ENCODE results near the gene KRTAP19-2. TPM values are rescaled to one million over a fixed set of nuclear protein-coding genes. Genes with fewer than 3 reads are reported as not detected.

Gene KRTAP19-2, protein sequence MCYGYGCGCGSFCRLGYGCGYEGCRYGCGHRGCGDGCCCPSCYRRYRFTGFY
- not detected in 2 replicates for total RNA-seq

DNA sequence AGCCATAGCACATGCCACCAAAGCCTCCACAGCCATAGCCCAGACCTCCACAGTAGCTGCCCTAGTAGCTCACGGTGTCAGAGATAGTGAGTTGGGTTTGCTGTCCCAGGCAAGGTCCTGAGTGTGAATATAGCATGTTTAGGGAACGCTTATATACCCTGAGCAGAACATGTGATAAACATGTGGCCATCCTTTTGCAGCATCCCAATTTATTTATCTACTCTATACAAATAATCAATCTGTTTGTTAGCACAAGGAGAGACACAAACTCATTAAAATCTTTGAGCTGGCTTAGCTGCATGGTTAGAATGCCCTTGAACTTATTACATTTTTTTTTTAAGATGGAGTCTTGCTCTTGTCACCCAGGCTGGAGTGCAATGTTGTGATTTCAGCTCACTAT is at the start of gene KRTAP19-2:
Gene KRTAP19-2, minus strand, starts transcription at position 101 of the 400 bp plus-strand sequence. Its CDS starts 88 bp downstream, at position 13.

DNA sequence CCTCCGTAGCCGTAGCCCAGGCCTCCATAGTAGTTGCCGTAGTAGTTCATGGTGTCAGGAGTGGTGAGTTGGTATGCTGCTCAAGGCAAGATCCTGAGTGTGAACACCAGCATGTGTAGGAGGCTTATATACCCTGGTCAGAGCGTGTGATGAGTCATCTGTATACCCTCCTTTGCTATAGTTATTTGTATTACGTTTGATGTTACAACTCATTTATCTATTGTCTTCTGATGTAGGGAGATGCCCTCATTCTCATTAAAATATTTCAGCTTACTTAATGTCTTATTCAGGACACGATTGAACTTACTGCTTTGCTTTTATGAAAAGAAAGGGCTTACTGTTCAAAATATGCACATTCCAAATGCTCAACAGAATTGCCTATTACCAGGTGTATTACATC is 14.8 kb upstream of the KRTAP19-2 start, which contains the start of gene KRTAP19-5:
Gene KRTAP19-5, minus strand, starts transcription at position 101 of the 400 bp plus-strand sequence. Its CDS starts 51 bp downstream, at position 50.

DNA sequence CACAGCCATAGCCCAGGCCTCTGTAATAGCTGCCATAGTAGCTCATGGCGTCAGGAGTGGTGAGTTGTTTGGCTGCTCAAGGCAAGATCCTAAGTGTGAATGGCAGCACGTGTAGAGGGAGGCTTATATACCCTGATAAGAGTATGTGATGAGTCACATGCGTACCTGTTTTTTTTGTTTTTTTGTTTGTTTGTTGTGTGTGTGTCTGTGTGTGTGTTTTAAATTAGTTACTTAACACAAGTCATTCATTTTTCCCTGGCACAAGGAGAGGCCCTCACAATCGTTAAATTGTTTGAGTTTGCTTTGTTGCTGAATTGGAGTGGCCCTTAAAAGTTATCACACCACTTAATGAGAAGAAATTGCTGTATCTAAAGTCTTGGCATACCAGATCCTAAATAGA is 9.8 kb upstream of the KRTAP19-2 start, which contains the start of gene KRTAP19-4:
Gene KRTAP19-4, minus strand, starts transcription at position 101 of the 400 bp plus-strand sequence. Its CDS starts 55 bp downstream, at position 46.

DNA sequence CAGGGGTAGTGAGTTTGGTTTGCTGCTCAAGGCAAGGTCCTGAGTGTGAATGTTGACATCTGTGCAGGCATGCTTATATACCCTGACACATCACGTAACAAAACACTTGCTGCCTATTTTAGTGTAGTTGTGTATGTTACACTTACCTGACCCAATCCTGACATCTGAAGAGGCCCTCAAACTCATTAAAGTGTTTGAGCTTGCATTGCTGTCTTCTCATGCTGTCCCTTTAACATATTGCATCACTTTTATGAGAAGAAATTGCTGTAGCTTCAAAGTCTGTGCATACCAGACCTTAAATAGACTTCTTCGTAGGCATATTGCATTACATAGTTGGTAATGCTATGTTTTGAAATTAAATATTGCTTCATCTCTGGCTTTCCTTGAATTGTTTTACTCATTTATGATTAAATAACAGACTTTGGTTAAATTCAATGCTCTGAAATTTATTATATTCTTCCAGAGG is 4.8 kb upstream of the KRTAP19-2 start, which contains the start of gene KRTAP19-3:
Gene KRTAP19-3, minus strand, starts transcription at position 51 of the 466 bp plus-strand sequence. CDS start 56 bp downstream, outside the sequence.

DNA sequence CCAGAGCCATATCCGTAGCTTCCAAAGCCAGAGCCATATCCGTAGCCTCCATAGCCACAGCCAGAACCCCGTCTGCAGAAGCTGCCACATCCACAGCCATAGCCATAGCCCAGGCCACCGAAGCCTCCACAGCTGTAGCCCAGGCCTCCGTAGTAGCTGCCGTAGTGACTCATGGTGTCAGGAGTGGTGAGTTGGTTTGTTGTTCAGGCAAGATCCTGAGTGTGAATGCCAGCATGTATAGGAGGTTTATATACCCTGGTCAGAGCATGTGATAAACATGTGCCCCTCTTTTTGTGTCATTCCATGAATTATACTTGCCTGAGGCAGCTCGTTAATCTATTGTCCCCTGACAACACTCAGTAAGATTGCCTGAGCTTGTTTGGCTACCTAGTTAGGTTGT is 7.1 kb downstream of the KRTAP19-2 start, which contains the start of gene KRTAP19-1:
Gene KRTAP19-1, minus strand, starts transcription at position 223 of the 400 bp plus-strand sequence. Its CDS starts 50 bp downstream, at position 173.

DNA sequence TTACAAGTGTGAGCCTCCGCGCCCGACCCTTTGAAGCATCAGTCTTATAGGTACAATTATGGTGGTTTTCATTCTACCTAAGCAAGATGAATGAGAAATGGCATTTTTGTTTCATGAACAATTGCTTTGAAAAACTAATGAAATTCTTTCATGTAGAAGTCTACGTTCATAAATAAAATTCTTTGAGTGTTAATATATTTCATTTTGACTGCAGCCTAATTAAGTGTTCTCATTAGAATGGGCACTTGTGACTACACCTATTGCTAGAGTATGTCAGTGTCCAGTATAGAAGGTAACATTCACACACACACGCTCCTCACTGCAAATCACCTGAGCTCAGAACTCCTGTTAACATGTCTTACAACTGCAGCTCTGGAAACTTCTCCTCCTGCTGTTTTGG is 47.3 kb downstream of the KRTAP19-2 start, which contains the start of gene KRTAP15-1:
Gene KRTAP15-1, plus strand, starts transcription at position 301 of the 400 bp plus-strand sequence. Its CDS starts 53 bp downstream, at position 354.

Other genes starting within 250 kb of the KRTAP19-2 start
- not detected in 2 replicates for gene KRTAP24-1, start 204.5 kb downstream of the KRTAP19-2 start, total RNA-seq
- gene KRTAP25-1, start 197.9 kb downstream of the KRTAP19-2 start, total RNA-seq, result not detected in 2 replicates
- gene KRTAP26-1, start 167.1 kb downstream of the KRTAP19-2 start, total RNA-seq, result not detected in 2 replicates
- gene KRTAP27-1, start 149.7 kb downstream of the KRTAP19-2 start, total RNA-seq, result not detected in 2 replicates
- not detected in 2 replicates for gene KRTAP23-1, start 138.8 kb downstream of the KRTAP19-2 start, total RNA-seq
- gene KRTAP13-2, start 115.2 kb downstream of the KRTAP19-2 start, total RNA-seq, result not detected in 2 replicates
- not detected in 2 replicates for gene KRTAP13-1, start 91.4 kb downstream of the KRTAP19-2 start, total RNA-seq
- not detected in 2 replicates for gene KRTAP13-3, start 61.5 kb downstream of the KRTAP19-2 start, total RNA-seq
- gene KRTAP13-4, start 57.2 kb downstream of the KRTAP19-2 start, total RNA-seq, result not detected in 2 replicates
- gene KRTAP15-1, start 47.2 kb downstream of the KRTAP19-2 start, total RNA-seq, result not detected in 2 replicates
- not detected in 2 replicates for gene KRTAP19-1, start 7.1 kb downstream of the KRTAP19-2 start, total RNA-seq
- not detected in 2 replicates for gene KRTAP19-3, start 4.6 kb upstream of the KRTAP19-2 start, total RNA-seq
- gene KRTAP19-4, start 9.7 kb upstream of the KRTAP19-2 start, total RNA-seq, result not detected in 2 replicates
- not detected in 2 replicates for gene KRTAP19-5, start 14.7 kb upstream of the KRTAP19-2 start, total RNA-seq
- not detected in 2 replicates for gene KRTAP19-6, start 54.4 kb upstream of the KRTAP19-2 start, total RNA-seq
- gene KRTAP19-7, start 73.9 kb upstream of the KRTAP19-2 start, total RNA-seq, result not detected in 2 replicates
- not detected in 2 replicates for gene KRTAP22-2, start 103.0 kb upstream of the KRTAP19-2 start, total RNA-seq
- gene KRTAP6-3, start 105.0 kb upstream of the KRTAP19-2 start, total RNA-seq, result not detected in 2 replicates
- gene KRTAP6-2, start 111.5 kb upstream of the KRTAP19-2 start, total RNA-seq, result not detected in 2 replicates
- gene KRTAP22-1, start 113.7 kb upstream of the KRTAP19-2 start, total RNA-seq, result not detected in 2 replicates
- not detected in 2 replicates for gene KRTAP6-1, start 126.5 kb upstream of the KRTAP19-2 start, total RNA-seq
- gene KRTAP20-1, start 129.0 kb upstream of the KRTAP19-2 start, total RNA-seq, result not detected in 2 replicates
- not detected in 2 replicates for gene KRTAP20-4, start 133.2 kb upstream of the KRTAP19-2 start, total RNA-seq
- not detected in 2 replicates for gene KRTAP20-2, start 147.8 kb upstream of the KRTAP19-2 start, total RNA-seq
- not detected in 2 replicates for gene KRTAP20-3, start 155.4 kb upstream of the KRTAP19-2 start, total RNA-seq
- gene KRTAP21-3, start 231.3 kb upstream of the KRTAP19-2 start, total RNA-seq, result not detected in 2 replicates